ENCODE results near the gene PTPRQ. TPM values are rescaled to one million over a fixed set of nuclear protein-coding genes. Genes with fewer than 3 reads are reported as not detected.

The PTPRQ gene
- total RNA-seq, 1 experiment from 2014 or later, result not detected

- Histone ChIP-seq H2AFZ (ENCODE audit: low read length) (no peak overlapping the region), H3K4me1 (ENCODE audit: low read length) (no peaks in the 10 kb centered on the region), H3K79me2 (ENCODE audit: low read length) (no peaks in the 10 kb centered on the region), H3K9ac (ENCODE audit: low read length) (no peak overlapping the region), H3K36me3 (ENCODE audit: insufficient read depth, low read length) (no peaks in the 10 kb centered on the region), H4K20me1 (ENCODE audit: insufficient read depth, low read depth, low read length) (no peaks in the 10 kb centered on the region), H3K4me3 (ENCODE audit: low read length) (no peak overlapping the region), H3K9me2 (replicated peaks; ENCODE audit: insufficient read depth, low read length) (no peaks in the 10 kb centered on the region), H3K9me3 (ENCODE audit: low read length) (no peaks in the 10 kb centered on the region), H3K4me2 (ENCODE audit: low read depth, low read length, poor library complexity, severe bottlenecking) (no peak overlapping the region), H3K27me3 (ENCODE audit: low read length) (no peaks in the 10 kb centered on the region), H3K27ac (ENCODE audit: low read length) (no peak overlapping the region)
- DNase-seq, result no peak
Observed at GRCh38 chr12:80413462-80413861, 30.6 kb upstream of the PTPRQ start.

- Histone ChIP-seq H3K27me3 (ENCODE audit: low read length) (no peaks in the 10 kb centered on the region), H4K20me1 (ENCODE audit: insufficient read depth, low read depth, low read length) (no peaks in the 10 kb centered on the region), H2AFZ (ENCODE audit: low read length) (no peak overlapping the region), H3K79me2 (ENCODE audit: low read length) (no peaks in the 10 kb centered on the region), H3K4me3 (ENCODE audit: low read length) (no peak overlapping the region), H3K9me3 (ENCODE audit: low read length) (no peaks in the 10 kb centered on the region), H3K9ac (ENCODE audit: low read length) (no peak overlapping the region), H3K4me1 (ENCODE audit: low read length) (no peaks in the 10 kb centered on the region), H3K9me2 (replicated peaks; ENCODE audit: insufficient read depth, low read length) (no peaks in the 10 kb centered on the region), H3K27ac (ENCODE audit: low read length) (no peak overlapping the region), H3K36me3 (ENCODE audit: insufficient read depth, low read length) (no peaks in the 10 kb centered on the region), H3K4me2 (ENCODE audit: low read depth, low read length, poor library complexity, severe bottlenecking) (no peak overlapping the region)
- no peak for DNase-seq
Observed at GRCh38 chr12:80415466-80415865, 28.6 kb upstream of the PTPRQ start.

GRCh38 chr12:80419644-80420043 is 24.4 kb upstream of the PTPRQ start:
- H3K9ac ChIP-seq (ENCODE audit: low read length), result no peak overlapping the region
- H3K9me3 ChIP-seq (ENCODE audit: low read length), result no peaks in the 10 kb centered on the region
- no peak overlapping the region for H3K4me3 ChIP-seq (ENCODE audit: low read length)
- no peaks in the 10 kb centered on the region for H3K79me2 ChIP-seq (ENCODE audit: low read length)
- no peaks in the 10 kb centered on the region for H3K4me1 ChIP-seq (ENCODE audit: low read length)
- H3K27ac ChIP-seq (ENCODE audit: low read length), result no peak overlapping the region
- H3K27me3 ChIP-seq (ENCODE audit: low read length), result no peaks in the 10 kb centered on the region
- no peak overlapping the region for H3K4me2 ChIP-seq (ENCODE audit: low read depth, low read length, poor library complexity, severe bottlenecking)
- no peaks in the 10 kb centered on the region for H3K9me2 ChIP-seq (replicated peaks; ENCODE audit: insufficient read depth, low read length)
- no peak for DNase-seq
- H3K36me3 ChIP-seq (ENCODE audit: insufficient read depth, low read length), result no peaks in the 10 kb centered on the region
- H2AFZ ChIP-seq (ENCODE audit: low read length), result no peak overlapping the region
- H4K20me1 ChIP-seq (ENCODE audit: insufficient read depth, low read depth, low read length), result no peaks in the 10 kb centered on the region

GRCh38 chr12:80420075-80420474 is 24.0 kb upstream of the PTPRQ start:
- Histone ChIP-seq H3K27ac (ENCODE audit: low read length) (no peak overlapping the region), H3K27me3 (ENCODE audit: low read length) (no peaks in the 10 kb centered on the region), H4K20me1 (ENCODE audit: insufficient read depth, low read depth, low read length) (no peaks in the 10 kb centered on the region), H3K9ac (ENCODE audit: low read length) (no peak overlapping the region), H3K4me1 (ENCODE audit: low read length) (no peaks in the 10 kb centered on the region), H3K4me3 (ENCODE audit: low read length) (no peak overlapping the region), H3K9me2 (replicated peaks; ENCODE audit: insufficient read depth, low read length) (no peaks in the 10 kb centered on the region), H3K36me3 (ENCODE audit: insufficient read depth, low read length) (no peaks in the 10 kb centered on the region), H3K4me2 (ENCODE audit: low read depth, low read length, poor library complexity, severe bottlenecking) (no peak overlapping the region), H2AFZ (ENCODE audit: low read length) (no peak overlapping the region), H3K9me3 (ENCODE audit: low read length) (no peaks in the 10 kb centered on the region), H3K79me2 (ENCODE audit: low read length) (no peaks in the 10 kb centered on the region)
- DNase-seq, result no peak

- Histone ChIP-seq H3K9me2 (replicated peaks; ENCODE audit: insufficient read depth, low read length) (no peaks in the 10 kb centered on the region), H3K79me2 (ENCODE audit: low read length) (no peaks in the 10 kb centered on the region), H3K4me2 (ENCODE audit: low read depth, low read length, poor library complexity, severe bottlenecking) (no peak overlapping the region), H3K9ac (ENCODE audit: low read length) (no peak overlapping the region), H3K36me3 (ENCODE audit: insufficient read depth, low read length) (no peaks in the 10 kb centered on the region), H3K4me3 (ENCODE audit: low read length) (no peak overlapping the region), H4K20me1 (ENCODE audit: insufficient read depth, low read depth, low read length) (no peaks in the 10 kb centered on the region), H2AFZ (ENCODE audit: low read length) (no peak overlapping the region), H3K27me3 (ENCODE audit: low read length) (no peaks in the 10 kb centered on the region), H3K4me1 (ENCODE audit: low read length) (no peaks in the 10 kb centered on the region), H3K9me3 (ENCODE audit: low read length) (no peaks in the 10 kb centered on the region), H3K27ac (ENCODE audit: low read length) (no peak overlapping the region)
- DNase-seq, result no peak
Observed at GRCh38 chr12:80422550-80422949, 21.5 kb upstream of the PTPRQ start.

GRCh38 chr12:80432061-80432460 is 12.0 kb upstream of the PTPRQ start:
- Histone ChIP-seq H4K20me1 (ENCODE audit: insufficient read depth, low read depth, low read length) (no peaks in the 10 kb centered on the region), H3K4me1 (ENCODE audit: low read length) (no peaks in the 10 kb centered on the region), H3K9me2 (replicated peaks; ENCODE audit: insufficient read depth, low read length) (no peaks in the 10 kb centered on the region), H3K79me2 (ENCODE audit: low read length) (no peaks in the 10 kb centered on the region), H3K36me3 (ENCODE audit: insufficient read depth, low read length) (no peaks in the 10 kb centered on the region), H3K27me3 (ENCODE audit: low read length) (no peaks in the 10 kb centered on the region), H3K27ac (ENCODE audit: low read length) (no peak overlapping the region), H3K9ac (ENCODE audit: low read length) (no peak overlapping the region), H3K4me2 (ENCODE audit: low read depth, low read length, poor library complexity, severe bottlenecking) (no peak overlapping the region), H3K4me3 (ENCODE audit: low read length) (no peak overlapping the region), H2AFZ (ENCODE audit: low read length) (no peak overlapping the region), H3K9me3 (ENCODE audit: low read length) (no peaks in the 10 kb centered on the region)
- no peak for DNase-seq

- no peaks in the 10 kb centered on the region for H4K20me1 ChIP-seq (ENCODE audit: insufficient read depth, low read depth, low read length)
- H3K4me1 ChIP-seq (ENCODE audit: low read length), result no peaks in the 10 kb centered on the region
- no peaks in the 10 kb centered on the region for H3K9me2 ChIP-seq (replicated peaks; ENCODE audit: insufficient read depth, low read length)
- no peaks in the 10 kb centered on the region for H3K27me3 ChIP-seq (ENCODE audit: low read length)
- H3K4me3 ChIP-seq (ENCODE audit: low read length), result no peak overlapping the region
- H3K9me3 ChIP-seq (ENCODE audit: low read length), result no peaks in the 10 kb centered on the region
- H2AFZ ChIP-seq (ENCODE audit: low read length), result no peak overlapping the region
- no peaks in the 10 kb centered on the region for H3K79me2 ChIP-seq (ENCODE audit: low read length)
- no peaks in the 10 kb centered on the region for H3K36me3 ChIP-seq (ENCODE audit: insufficient read depth, low read length)
- DNase-seq, result no peak
- H3K4me2 ChIP-seq (ENCODE audit: low read depth, low read length, poor library complexity, severe bottlenecking), result no peak overlapping the region
- no peak overlapping the region for H3K27ac ChIP-seq (ENCODE audit: low read length)
- no peak overlapping the region for H3K9ac ChIP-seq (ENCODE audit: low read length)
Observed at GRCh38 chr12:80441921-80442320, 2.1 kb upstream of the PTPRQ start.

GRCh38 chr12:80442426-80443222 is 1.4 kb upstream of the PTPRQ start:
- H3K4me3 ChIP-seq (ENCODE audit: low read length), result no peak overlapping the region
- no peaks in the 10 kb centered on the region for H3K9me3 ChIP-seq (ENCODE audit: low read length)
- no peaks in the 10 kb centered on the region for H3K4me1 ChIP-seq (ENCODE audit: low read length)
- no peak overlapping the region for H3K27ac ChIP-seq (ENCODE audit: low read length)
- H3K36me3 ChIP-seq (ENCODE audit: insufficient read depth, low read length), result no peaks in the 10 kb centered on the region
- H2AFZ ChIP-seq (ENCODE audit: low read length), result no peak overlapping the region
- no peak overlapping the region for H3K4me2 ChIP-seq (ENCODE audit: low read depth, low read length, poor library complexity, severe bottlenecking)
- H3K9ac ChIP-seq (ENCODE audit: low read length), result no peak overlapping the region
- H4K20me1 ChIP-seq (ENCODE audit: insufficient read depth, low read depth, low read length), result no peaks in the 10 kb centered on the region
- DNase-seq, result no peak
- H3K9me2 ChIP-seq (replicated peaks; ENCODE audit: insufficient read depth, low read length), result no peaks in the 10 kb centered on the region
- H3K79me2 ChIP-seq (ENCODE audit: low read length), result no peaks in the 10 kb centered on the region
- H3K27me3 ChIP-seq (ENCODE audit: low read length), result no peaks in the 10 kb centered on the region

All from Karpas-422 (cell line).